ENCODE results near the gene DRD3. TPM values are rescaled to one million over a fixed set of nuclear protein-coding genes. Genes with fewer than 3 reads are reported as not detected.
A peak's percentile ranks its signal among the peaks of the same experiment; 100 is the strongest.

DRD3 gene
- total RNA-seq, 3 donors from 2014 or later = not detected

GRCh38 chr3:114179575-114179974 is 723 bp upstream of the DRD3 start:
- no peak for TF ChIP-seq CTCF (IDR thresholded peaks at IDR 0.05)
- DNase-seq (no peak), ATAC-seq (peak; percentile 31)
- H3K4me1 ChIP-seq (ENCODE audit: low read depth) = no peaks in the 10 kb centered on the region
- no peaks in the 10 kb centered on the region for H3K9me3 ChIP-seq
- intact Hi-C loops (cut with DNase I, micrococcal nuclease) = no loop called here
- H3K4me3 ChIP-seq = no peak overlapping the region
- H3K36me3 ChIP-seq (ENCODE audit: low read depth) = no peaks in the 10 kb centered on the region

- ATAC-seq = no peak
- H3K4me1 ChIP-seq (ENCODE audit: low read depth) = no peaks in the 10 kb centered on the region
- H3K9me3 ChIP-seq = no peaks in the 10 kb centered on the region
- TF ChIP-seq CTCF (IDR thresholded peaks at IDR 0.05) = no peak
- no peaks in the 10 kb centered on the region for H3K36me3 ChIP-seq (ENCODE audit: low read depth)
- intact Hi-C loops (cut with DNase I, micrococcal nuclease) = no loop called here
- H3K4me3 ChIP-seq = no peak overlapping the region
- DNase-seq = no peak
Measured at GRCh38 chr3:114176890-114177289, 2.0 kb downstream of the DRD3 start.

- ATAC-seq = no peak
- intact Hi-C loops (cut with DNase I, micrococcal nuclease) = no loop called here
- Histone ChIP-seq H3K36me3 (ENCODE audit: low read depth) (no peaks in the 10 kb centered on the region), H3K4me3 (no peak overlapping the region), H3K4me1 (ENCODE audit: low read depth) (no peaks in the 10 kb centered on the region), H3K9me3 (no peaks in the 10 kb centered on the region)
- TF ChIP-seq CTCF (IDR thresholded peaks at IDR 0.05) = no peak
- DNase-seq = no peak
Measured at GRCh38 chr3:114176487-114176886, 2.4 kb downstream of the DRD3 start.

- no peak for TF ChIP-seq CTCF (IDR thresholded peaks at IDR 0.05)
- DNase-seq (no peak), ATAC-seq (no peak)
- intact Hi-C loops (cut with DNase I, micrococcal nuclease) = no loop called here
- H3K4me1 ChIP-seq (ENCODE audit: low read depth) = no peaks in the 10 kb centered on the region
- H3K36me3 ChIP-seq (ENCODE audit: low read depth) = no peaks in the 10 kb centered on the region
- H3K4me3 ChIP-seq = no peak overlapping the region
- no peaks in the 10 kb centered on the region for H3K9me3 ChIP-seq
Measured at GRCh38 chr3:114175204-114175987, 3.5 kb downstream of the DRD3 start.

GRCh38 chr3:114171677-114172076 is 7.2 kb downstream of the DRD3 start:
- DNase-seq (no peak), ATAC-seq (no peak)
- TF ChIP-seq CTCF (IDR thresholded peaks at IDR 0.05) = no peak
- H3K4me3 ChIP-seq = no peak overlapping the region
- no peaks in the 10 kb centered on the region for H3K9me3 ChIP-seq
- no peaks in the 10 kb centered on the region for H3K4me1 ChIP-seq (ENCODE audit: low read depth)
- H3K36me3 ChIP-seq (ENCODE audit: low read depth) = no peaks in the 10 kb centered on the region
- intact Hi-C loops (cut with DNase I, micrococcal nuclease) = no loop called here

Measured in mucosa of descending colon (tissue), 3 donors.